Measurements from ENCODE around the gene ALLC. TPM values are rescaled to one million over a fixed set of nuclear protein-coding genes. Genes with fewer than 3 reads are reported as not detected.

ALLC gene
- polyA plus RNA-seq, 1 of the 3 experiments (the other 2 are of a cell fraction) = not detected

DNA sequence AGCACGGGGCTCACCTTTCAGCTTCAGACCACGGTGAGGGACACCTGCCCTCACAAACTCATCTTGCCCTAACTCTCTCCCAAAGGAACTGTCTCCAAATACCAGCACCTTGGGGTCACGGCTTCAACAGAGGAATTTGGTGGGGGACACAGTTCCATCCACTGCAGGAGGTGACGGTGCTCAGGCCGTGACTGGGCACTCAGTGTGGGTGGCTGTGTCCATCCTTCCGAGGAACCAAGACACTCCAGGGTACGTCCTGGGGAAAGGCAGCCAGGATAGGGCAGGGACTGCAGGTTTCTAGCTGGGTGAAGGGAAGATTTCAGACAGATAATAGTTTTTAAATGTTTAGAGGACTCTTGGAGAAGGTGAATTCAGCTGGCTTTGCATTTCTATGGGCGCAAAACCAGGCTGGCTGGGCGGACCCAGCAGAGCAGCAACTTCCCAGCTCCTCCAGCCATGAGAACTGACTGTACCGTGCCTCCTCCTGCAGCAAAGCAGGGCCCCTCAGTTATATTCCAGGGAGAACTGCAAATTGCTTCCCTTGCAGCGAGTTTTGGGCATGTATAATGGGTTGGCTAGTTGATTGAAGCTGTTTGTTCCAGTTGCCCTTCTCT, 23.9 kb upstream of the ALLC start (continued):
- no peak for TF ChIP-seq MEF2A (IDR thresholded peaks at IDR 0.05; ENCODE audit: borderline replicate concordance, low read depth)
- no peak for TF ChIP-seq RXRA (IDR thresholded peaks at IDR 0.05; ENCODE audit: borderline replicate concordance, low read depth)

DNA sequence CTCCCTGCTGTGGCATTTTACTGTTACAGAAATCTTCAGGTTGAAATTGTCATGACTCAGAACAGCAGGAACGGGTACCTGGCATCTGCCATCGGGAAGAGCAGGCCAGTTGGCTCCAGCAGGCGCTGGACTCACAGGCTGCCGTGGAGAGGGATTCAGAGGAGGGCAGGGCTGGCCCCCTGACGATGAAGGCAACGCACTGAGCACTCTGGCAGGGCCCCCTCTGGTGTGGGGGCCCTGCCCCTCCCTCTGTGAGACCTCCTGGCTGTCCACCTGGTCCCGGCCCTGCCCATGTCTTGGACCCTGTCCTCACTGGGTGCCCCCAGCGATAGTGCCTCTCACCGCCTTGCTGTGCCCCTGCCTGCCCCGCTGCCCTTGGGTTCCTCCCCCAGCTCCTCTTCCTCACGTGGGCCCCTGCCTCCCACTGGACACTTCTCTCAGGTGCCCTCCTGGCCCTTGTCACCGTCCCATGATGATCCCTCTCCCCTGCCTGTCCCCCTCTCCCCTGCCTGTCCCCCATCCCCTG, 23.3 kb upstream of the ALLC start:
- Histone ChIP-seq H3K27ac (ENCODE audit: low read depth in 2 of 2, low read length in 1 of 2) (no peak overlapping the region), H3K27me3 (ENCODE audit: insufficient read depth) (no peaks in the 10 kb centered on the region), H3K4me1 (ENCODE audit: control insufficient read depth in 1 of 2, insufficient read depth in 2 of 2, low read depth in 1 of 2, low read length in 1 of 2) (peaks cover 0 to 20% of the 10 kb centered on the region in 2 experiments; a peak in 1 of 4 replicates), H3K4me2 (no peak overlapping the region), H3K79me2 (ENCODE audit: insufficient read depth) (no peaks in the 10 kb centered on the region), H3K36me3 (replicated peaks in 1 of 2; ENCODE audit: control insufficient read depth in 1 of 2, insufficient read depth in 2 of 2, low read length in 1 of 2) (no peaks in the 10 kb centered on the region), H3K9me2 (no peaks in the 10 kb centered on the region), H2AFZ (ENCODE audit: low read depth) (no peak overlapping the region), H3F3A (replicated peaks; ENCODE audit: insufficient read depth) (no peaks in the 10 kb centered on the region), H4K20me1 (ENCODE audit: insufficient read depth) (no peaks in the 10 kb centered on the region), H3K9ac (no peak overlapping the region), H3K9me3 (no peaks in the 10 kb centered on the region), H3K4me3 (ENCODE audit: low read depth in 2 of 2, low read length in 1 of 2) (no peak overlapping the region)
- no peak for DNase-seq
- ChIA-PET POLR2A (no interaction called here), CTCF (interaction anchor here (2.0 kb wide), 1 partner anchor 10 kb away, joined by 5 read pairs; no protein-coding TSS in a partner anchor)
- TF ChIP-seq TAF1 (IDR thresholded peaks at IDR 0.05; ENCODE audit: borderline replicate concordance, low read depth, low read length) (no peak), RXRA (IDR thresholded peaks at IDR 0.05; ENCODE audit: borderline replicate concordance, low read depth) (no peak), SIN3A (IDR thresholded peaks at IDR 0.05; ENCODE audit: borderline replicate concordance, low read depth, low read length) (no peak), CHD2 (IDR thresholded peaks at IDR 0.05; ENCODE audit: low read length, partially characterized antibody) (no peak), NFIC (IDR thresholded peaks at IDR 0.05; ENCODE audit: borderline replicate concordance) (no peak), NRF1 (IDR thresholded peaks at IDR 0.05; ENCODE audit: low read depth, low read length) (no peak), ELF1 (IDR thresholded peaks at IDR 0.05) (no peak)
- TF ChIP-seq, protein P1, sequence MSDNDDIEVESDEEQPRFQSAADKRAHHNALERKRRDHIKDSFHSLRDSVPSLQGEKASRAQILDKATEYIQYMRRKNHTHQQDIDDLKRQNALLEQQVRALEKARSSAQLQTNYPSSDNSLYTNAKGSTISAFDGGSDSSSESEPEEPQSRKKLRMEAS (IDR thresholded peaks at IDR 0.05; ENCODE audit: low read depth) = no peak
- 73% methylated on average over 10 of the region's 12 CpGs for WGBS (ENCODE audit: low lambda C conversion rate)

DNA sequence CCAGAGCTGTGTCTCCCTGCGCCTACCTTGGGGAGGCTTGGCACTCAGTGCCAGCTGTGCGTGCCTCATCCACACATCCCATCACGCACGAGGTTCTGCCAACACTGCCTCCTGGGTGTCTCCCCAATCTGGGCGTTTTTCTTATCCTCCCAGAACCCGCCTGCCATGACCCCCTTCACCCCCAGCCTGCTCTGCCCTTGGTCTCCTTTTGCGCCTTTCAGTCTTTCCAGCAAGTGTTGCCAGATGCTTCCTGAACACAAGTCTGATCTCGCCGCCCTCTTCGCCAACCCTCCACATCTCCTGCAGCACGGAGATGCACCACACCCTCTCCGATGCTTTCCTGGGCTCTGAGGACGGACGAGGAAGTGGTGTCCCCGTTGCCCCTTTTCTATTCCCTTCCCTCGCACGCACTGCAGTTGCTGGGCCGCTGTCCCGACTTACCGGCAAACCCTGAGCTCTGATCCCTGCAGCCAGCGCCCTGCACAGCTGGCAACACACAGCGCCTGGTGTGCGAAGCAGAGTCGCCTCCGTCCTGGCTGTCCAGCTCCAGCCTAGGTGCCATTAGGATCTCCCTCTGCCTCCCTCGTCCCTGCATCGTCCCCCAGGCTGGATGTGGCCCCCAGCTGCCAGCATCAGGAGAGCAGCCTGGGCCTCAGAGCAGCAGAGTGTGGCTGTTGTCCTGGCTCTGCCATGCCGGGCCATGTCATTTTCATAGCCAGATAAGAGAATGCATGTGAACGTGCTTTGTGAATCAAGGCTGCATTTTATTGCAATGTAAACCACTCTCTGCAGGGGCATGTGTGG, 22.6 kb upstream of the ALLC start:
- ChIA-PET POLR2A (no interaction called here), CTCF (interaction anchor here (2.0 kb wide), 1 partner anchor 9 kb away, joined by 5 read pairs; no protein-coding TSS in a partner anchor)
- Histone ChIP-seq H3K4me1 (ENCODE audit: control insufficient read depth in 1 of 2, insufficient read depth in 2 of 2, low read depth in 1 of 2, low read length in 1 of 2) (peaks cover 0 to 24% of the 10 kb centered on the region in 2 experiments; a peak in 1 of 4 replicates), H3K79me2 (ENCODE audit: insufficient read depth) (no peaks in the 10 kb centered on the region), H3K9ac (no peak overlapping the region), H3F3A (replicated peaks; ENCODE audit: insufficient read depth) (no peaks in the 10 kb centered on the region), H4K20me1 (ENCODE audit: insufficient read depth) (no peaks in the 10 kb centered on the region), H3K9me3 (no peaks in the 10 kb centered on the region), H3K9me2 (no peaks in the 10 kb centered on the region), H2AFZ (ENCODE audit: low read depth) (no peak overlapping the region), H3K27me3 (ENCODE audit: insufficient read depth) (no peaks in the 10 kb centered on the region), H3K27ac (ENCODE audit: low read depth in 2 of 2, low read length in 1 of 2) (no peak overlapping the region), H3K4me2 (no peak overlapping the region), H3K4me3 (ENCODE audit: low read depth in 2 of 2, low read length in 1 of 2) (no peak overlapping the region), H3K36me3 (replicated peaks in 1 of 2; ENCODE audit: control insufficient read depth in 1 of 2, insufficient read depth in 2 of 2, low read length in 1 of 2) (no peaks in the 10 kb centered on the region)
- 75% methylated on average over 29 of the region's 29 CpGs for WGBS (ENCODE audit: low lambda C conversion rate)
- DNase-seq = no peak
- TF ChIP-seq, protein P2, sequence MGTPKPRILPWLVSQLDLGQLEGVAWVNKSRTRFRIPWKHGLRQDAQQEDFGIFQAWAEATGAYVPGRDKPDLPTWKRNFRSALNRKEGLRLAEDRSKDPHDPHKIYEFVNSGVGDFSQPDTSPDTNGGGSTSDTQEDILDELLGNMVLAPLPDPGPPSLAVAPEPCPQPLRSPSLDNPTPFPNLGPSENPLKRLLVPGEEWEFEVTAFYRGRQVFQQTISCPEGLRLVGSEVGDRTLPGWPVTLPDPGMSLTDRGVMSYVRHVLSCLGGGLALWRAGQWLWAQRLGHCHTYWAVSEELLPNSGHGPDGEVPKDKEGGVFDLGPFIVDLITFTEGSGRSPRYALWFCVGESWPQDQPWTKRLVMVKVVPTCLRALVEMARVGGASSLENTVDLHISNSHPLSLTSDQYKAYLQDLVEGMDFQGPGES (IDR thresholded peaks at IDR 0.05; ENCODE audit: low read depth, low read length) = no peak
- TF ChIP-seq TEAD4 (IDR thresholded peaks at IDR 0.05; ENCODE audit: borderline replicate concordance, insufficient read depth) (no peak), TCF12 (IDR thresholded peaks at IDR 0.05) (no peak), JUND (IDR thresholded peaks at IDR 0.05) (no peak), SIN3A (IDR thresholded peaks at IDR 0.05; ENCODE audit: borderline replicate concordance, low read depth, low read length) (no peak), NFIC (IDR thresholded peaks at IDR 0.05; ENCODE audit: borderline replicate concordance) (no peak), YY1 (IDR thresholded peaks at IDR 0.05; ENCODE audit: low read depth) (no peak), RAD21 (IDR thresholded peaks at IDR 0.05; ENCODE audit: low read length) (no peak)
- TF ChIP-seq, protein P3, sequence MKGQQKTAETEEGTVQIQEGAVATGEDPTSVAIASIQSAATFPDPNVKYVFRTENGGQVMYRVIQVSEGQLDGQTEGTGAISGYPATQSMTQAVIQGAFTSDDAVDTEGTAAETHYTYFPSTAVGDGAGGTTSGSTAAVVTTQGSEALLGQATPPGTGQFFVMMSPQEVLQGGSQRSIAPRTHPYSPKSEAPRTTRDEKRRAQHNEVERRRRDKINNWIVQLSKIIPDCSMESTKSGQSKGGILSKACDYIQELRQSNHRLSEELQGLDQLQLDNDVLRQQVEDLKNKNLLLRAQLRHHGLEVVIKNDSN (IDR thresholded peaks at IDR 0.05; ENCODE audit: borderline replicate concordance, low read depth) = no peak
- TF ChIP-seq, protein P4, sequence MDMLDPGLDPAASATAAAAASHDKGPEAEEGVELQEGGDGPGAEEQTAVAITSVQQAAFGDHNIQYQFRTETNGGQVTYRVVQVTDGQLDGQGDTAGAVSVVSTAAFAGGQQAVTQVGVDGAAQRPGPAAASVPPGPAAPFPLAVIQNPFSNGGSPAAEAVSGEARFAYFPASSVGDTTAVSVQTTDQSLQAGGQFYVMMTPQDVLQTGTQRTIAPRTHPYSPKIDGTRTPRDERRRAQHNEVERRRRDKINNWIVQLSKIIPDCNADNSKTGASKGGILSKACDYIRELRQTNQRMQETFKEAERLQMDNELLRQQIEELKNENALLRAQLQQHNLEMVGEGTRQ (IDR thresholded peaks at IDR 0.05; ENCODE audit: borderline replicate concordance, low read depth, low read length) = no peak
- TF ChIP-seq, protein P1 (IDR thresholded peaks at IDR 0.05; ENCODE audit: low read depth) = no peak
- TF ChIP-seq, protein P5, sequence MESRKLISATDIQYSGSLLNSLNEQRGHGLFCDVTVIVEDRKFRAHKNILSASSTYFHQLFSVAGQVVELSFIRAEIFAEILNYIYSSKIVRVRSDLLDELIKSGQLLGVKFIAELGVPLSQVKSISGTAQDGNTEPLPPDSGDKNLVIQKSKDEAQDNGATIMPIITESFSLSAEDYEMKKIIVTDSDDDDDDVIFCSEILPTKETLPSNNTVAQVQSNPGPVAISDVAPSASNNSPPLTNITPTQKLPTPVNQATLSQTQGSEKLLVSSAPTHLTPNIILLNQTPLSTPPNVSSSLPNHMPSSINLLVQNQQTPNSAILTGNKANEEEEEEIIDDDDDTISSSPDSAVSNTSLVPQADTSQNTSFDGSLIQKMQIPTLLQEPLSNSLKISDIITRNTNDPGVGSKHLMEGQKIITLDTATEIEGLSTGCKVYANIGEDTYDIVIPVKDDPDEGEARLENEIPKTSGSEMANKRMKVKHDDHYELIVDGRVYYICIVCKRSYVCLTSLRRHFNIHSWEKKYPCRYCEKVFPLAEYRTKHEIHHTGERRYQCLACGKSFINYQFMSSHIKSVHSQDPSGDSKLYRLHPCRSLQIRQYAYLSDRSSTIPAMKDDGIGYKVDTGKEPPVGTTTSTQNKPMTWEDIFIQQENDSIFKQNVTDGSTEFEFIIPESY (IDR thresholded peaks at IDR 0.05; ENCODE audit: borderline replicate concordance, low read depth) = no peak
